Stimulated activated naive CD4-positive, alpha-beta T cell treated with Interleukin-2 at 50 U/mL for 16 hours (primary cell): ENCODE results near the gene SPON1.
"Not testable (repeated sequence)": the region's sequence is repeated elsewhere in the genome, so short reads cannot be mapped to it uniquely, and the experiment has no call there.

Experiments
- DNase-seq: peaks from one replicate; lab custom pipeline; 2025; lab: John Stamatoyannopoulos, UW

SPON1 gene

GRCh38 chr11:14041565-14041964 lies 79.0 kb downstream of the SPON1 start:
- no peak for DNase-seq

DNA sequence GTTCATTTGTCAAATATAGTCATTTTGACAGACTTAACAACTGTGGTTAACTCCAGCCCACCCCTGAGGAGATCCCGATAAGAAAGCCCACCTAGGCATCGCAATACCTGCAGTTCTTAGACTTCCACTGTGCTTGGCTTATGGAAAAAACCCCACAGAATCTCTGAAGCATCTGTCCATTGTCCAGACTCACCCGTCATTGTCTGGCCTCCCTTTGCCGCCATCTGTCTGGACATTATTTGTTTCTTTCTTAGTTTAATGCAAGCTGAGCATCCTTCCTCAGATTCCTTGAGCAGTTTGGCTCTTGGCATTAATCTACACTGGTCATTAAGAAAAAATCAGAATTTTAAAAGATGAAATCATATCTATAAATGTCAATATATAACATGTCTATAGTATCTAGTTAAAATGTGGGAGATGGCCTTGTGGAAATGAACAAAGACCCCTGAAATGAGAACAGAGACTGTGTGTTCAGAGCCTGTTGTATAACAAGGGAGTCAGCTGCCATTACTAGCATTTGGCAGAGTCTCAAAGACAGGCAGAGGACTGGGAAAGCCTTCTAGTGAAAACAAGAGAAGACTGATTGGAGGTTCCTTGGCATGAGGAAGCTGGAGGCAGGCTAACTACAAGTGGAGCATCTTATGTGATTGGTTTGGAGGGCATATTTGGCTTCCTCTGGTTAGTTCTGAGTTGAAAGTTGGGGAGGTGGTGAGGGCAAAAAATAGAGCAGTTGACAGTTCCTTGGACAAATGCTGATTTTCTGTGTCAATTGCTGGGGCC lies 80.4 kb downstream of the SPON1 start:
- DNase-seq, result no peak

DNA sequence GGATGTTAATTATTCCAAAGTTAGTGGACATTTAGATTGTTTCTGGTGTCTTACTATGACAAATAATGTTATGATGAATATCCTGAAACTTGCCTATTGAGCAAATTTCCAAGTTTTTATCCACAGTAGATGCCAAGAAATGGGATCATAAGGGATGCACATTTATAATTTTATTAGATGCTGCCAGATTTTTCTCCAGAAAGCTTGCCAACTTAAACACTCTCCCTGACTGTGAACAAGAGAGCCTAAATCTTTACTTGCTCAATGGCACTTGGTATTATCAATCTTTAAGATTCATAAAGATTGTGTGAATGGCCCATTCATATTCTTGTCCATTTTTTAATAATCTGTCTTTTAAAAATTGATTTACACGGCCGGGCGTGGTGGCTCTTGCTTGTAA lies 82.4 kb downstream of the SPON1 start:
- DNase-seq, result no peak

GRCh38 chr11:14045417-14045816 lies 82.9 kb downstream of the SPON1 start:
- no peak for DNase-seq

DNA sequence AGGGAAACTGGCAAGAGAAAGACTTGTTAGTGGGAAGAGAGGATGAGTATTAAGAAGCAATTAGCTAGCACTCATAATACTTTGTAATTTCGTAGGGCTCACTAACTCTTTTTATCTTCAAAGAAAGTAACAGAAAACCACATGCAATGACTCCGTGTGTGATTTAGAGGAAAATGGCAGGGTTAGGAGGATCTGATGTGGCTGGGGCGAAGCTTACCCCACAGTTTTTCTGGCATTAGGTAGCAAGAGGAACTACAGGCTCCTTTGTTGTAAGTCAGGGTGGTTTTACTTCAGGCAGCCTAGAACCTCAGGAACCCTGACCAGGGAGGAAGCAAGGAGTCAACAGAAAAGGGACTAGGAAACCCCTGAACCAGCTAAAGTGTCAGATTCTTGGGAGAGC lies 89.7 kb downstream of the SPON1 start:
- no peak for DNase-seq

DNA sequence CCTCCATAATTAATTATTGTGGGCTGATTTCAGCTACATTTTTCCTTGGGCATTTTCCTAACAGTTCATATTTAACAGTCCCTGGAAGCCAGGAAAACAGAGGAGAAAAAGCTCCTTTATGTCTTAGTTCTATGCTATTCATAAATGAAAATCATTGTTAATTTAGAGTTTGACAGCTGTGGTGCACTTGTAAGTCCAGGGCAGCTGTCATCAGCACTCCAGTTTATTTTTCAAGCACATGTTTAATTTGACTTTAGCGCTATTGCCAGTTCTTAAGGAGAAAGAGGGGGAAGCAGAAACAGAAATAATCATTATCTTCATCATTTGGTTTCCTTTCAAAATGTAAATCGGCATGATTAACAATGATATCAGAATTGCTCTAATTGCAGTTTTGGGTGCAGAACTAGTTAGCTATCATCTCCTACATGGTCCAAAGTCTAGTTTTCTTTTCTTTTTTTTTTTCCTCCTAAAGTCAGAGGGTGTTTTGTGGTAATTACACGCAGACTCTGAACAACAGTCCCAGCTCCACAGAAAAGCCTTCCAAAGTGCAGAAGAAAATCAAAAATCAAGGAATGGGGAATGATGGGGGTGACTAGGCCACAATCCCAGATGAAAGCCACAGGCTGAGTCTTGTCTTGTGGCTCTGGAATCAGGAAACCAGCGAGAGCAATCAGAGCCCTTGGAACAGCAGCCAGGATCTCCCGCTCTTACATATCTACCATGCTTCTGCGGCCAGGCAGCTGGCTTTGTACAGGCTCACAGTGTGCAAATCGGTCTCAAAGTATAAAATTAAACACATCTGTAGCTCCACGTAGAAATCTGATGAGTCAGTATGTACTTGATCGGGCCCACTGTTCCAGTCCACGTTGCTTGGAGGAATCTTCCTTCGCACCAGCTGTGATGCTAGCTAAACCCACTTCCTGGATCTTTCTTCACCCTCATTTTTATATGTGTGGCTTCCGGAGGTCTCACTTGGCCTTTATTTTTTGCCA lies 91.9 kb downstream of the SPON1 start:
- no peak for DNase-seq

DNA sequence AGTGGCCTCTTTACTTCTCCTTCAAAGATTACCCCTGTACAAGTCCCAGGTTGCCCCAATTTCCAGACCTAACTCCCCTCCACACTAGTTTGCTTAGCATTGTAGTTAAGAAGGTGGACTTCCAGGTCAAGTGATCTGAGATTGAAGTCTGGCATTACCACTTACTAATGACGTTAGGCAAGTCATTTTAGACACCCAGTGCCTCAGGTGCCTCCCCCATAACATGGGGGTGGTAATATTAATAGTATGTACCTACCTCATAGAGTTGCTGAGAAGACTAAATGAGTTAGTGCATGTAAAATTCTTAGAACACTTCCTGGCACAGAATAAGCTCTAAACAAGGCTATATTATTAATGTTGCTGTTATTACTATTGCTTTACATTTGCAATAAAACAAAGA lies 93.4 kb downstream of the SPON1 start:
- DNase-seq, result no peak

- no peak for DNase-seq
These were observed 95.5 kb downstream of the SPON1 start for GRCh38 chr11:14058061-14058460.

DNA sequence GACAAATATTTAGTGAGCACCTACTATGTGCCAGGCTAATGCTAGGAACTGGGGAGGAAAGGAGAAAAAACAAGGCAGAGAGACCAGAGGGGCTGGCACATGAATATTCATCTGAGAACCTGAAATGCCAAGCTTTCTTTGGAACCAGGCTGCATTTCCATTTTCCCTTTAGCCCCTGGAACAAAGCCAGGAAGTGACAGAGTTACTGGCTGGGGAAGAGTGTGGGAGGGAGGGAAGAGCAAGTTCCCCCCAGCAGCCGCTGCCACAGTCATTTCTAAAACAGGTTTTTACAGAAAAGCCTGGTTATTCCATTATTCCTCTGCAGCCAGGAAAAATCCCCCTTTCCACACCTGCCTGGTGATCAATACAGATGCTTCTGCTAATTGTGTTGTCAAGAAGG lies 97.0 kb downstream of the SPON1 start:
- DNase-seq, result no peak

DNA sequence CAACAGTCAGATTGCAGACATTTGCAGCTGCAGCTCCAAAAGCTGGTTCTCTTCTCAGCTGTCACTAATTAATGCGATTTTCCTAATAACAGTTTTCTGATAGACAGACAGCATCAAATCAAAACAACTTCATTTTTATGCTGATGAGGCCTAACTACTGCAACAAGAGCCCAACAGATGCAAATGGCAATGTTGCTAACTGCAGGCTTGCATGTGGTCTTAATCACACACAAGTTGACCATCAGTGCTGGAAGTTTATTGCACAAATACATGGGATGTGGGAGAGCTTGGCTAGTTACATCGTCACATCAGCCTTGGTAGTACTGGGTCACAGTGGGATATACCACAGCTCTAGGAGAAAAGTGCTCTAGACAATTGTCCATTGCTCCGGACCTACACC lies 99.2 kb downstream of the SPON1 start:
- no peak for DNase-seq

- DNase-seq, result peak; percentile 2
These were observed 102.6 kb downstream of the SPON1 start for GRCh38 chr11:14065141-14065540.

DNA sequence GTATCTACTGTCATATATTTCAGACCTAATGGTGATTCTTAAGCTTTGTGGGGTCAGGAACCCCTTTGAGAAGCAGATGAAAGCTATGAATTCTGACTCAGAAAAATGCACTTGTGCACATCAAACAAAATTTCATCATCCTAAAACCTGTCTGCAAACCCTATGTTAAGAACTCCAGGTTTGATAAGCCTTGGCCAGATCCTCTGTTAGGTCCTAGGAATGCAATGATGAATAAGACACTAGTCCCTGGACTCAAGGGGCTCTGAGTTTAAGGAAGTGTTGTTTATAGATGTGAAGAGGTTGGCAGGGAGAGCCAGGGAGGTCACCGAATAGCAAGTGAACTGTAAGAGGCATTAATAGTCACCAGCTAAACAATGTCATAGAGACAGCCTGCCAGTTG lies 103.2 kb downstream of the SPON1 start:
- DNase-seq, result no peak

GRCh38 chr11:14067686-14068085 lies 105.2 kb downstream of the SPON1 start:
- DNase-seq, result no peak

DNA sequence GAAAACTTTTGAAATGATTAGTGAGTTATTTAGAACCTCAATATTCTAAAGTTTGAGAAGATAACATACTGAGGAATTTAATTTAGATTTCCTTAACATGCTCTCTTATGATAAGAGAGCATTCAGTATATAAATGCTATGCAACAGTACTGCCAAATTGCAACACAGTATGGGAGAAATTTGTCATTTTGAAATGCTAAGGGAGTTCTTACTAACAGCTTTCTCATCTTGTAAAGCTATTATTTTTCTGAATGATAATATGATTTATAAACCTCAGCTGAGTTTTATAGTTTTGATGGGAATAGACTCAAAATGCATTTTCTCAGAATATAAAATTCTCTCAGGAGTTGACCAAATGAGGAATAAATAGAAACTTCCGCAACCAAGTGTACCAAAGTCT lies 108.4 kb downstream of the SPON1 start:
- DNase-seq, result no peak

- DNase-seq, result no peak
These were observed 111.4 kb downstream of the SPON1 start for GRCh38 chr11:14073849-14074476.

DNA sequence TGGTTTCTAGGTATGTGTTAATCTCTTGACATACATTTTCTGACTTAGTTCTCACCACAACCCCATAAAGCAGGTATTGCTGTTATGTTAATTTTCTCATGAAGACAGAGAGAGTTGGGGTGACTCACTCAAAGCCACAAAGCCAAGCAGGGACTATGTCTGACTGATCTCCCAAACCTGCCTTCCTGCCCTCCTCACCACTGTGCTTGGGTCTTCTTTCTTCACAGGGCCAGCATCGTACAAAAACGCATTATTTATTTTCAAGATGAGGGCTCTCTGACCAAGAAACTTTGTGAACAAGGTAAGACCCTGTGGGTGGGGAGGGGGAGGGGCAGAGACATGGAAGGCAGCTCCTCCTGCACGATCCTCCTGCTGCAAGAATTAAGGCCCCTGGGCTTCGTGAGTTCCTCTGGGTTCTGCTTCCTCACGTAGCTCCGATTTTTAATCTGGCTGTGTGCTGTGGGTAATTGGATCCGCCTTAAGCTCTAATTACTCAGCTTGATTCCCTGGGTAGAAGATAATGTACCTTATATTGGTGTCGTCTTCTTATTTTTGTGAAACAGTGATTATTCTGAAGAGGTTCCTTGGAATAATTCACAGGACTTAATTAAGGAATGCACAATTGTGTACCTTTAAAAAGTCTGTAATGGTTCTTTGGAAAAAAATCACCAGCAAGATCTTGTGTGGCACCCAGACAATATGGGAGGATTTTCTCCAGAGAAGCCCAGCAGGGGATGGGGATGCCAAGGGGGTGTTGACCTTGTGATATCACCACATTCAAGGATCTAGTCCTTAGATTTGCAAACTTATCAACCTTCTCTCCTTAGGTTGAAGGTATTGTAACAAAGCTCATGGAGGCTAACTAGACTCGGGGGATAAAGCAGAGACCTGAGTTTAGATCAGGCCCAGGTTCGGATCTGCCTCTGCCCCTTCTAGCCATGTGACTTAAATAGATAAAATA lies 112.9 kb downstream of the SPON1 start:
- peak; percentile 45 for DNase-seq

- DNase-seq, result no peak
These were observed 116.5 kb downstream of the SPON1 start for GRCh38 chr11:14079011-14079410.

GRCh38 chr11:14079797-14080196 lies 117.3 kb downstream of the SPON1 start:
- DNase-seq, result no peak

- DNase-seq, result no peak
These were observed 119.2 kb downstream of the SPON1 start for GRCh38 chr11:14081581-14082231.

- DNase-seq, result no peak
These were observed 119.8 kb downstream of the SPON1 start for GRCh38 chr11:14082338-14082737.

DNA sequence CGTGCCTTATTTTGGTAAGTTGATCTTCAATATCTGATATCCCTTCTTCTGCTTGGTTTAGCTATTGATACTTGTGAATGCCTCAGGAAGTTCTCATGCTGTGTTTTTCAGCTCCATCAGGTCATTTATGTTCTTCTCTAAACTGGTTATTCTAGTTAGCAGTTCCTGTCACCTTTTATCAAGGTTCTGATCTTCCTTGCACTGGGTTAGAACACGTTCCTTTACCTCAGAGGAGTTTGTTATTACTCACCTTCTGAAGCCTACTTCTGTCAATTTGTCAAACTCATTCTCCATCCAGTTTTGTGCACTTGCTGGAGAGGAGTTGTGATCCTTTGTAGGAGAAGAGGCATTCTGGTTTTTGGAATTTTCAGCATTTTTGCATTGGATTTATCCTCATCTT lies 126.3 kb downstream of the SPON1 start:
- DNase-seq, result not testable (repeated sequence)
